HepG2 (cell line): ENCODE measurements around the gene SYP. TPM values are rescaled to one million over a fixed set of nuclear protein-coding genes. Genes with fewer than 3 reads are reported as not detected.

Source experiments
- ATAC-seq: fragments of 200-7000 bp; cut with Tn5 transposase; 3 replicates; pipeline ENCODE4 v1.9.1; 2020; ENCODE audit warnings: mild to moderate bottlenecking, moderate library complexity
- BruUV-seq: library from RNA; stranded (reverse); fragments of 400-500 nt; replicated peaks from 2 replicates; lab custom pipeline; 2021; lab: Mats Ljungman, UMichigan
- CTCF ChIA-PET: fragments of 300-600 bp; formaldehyde crosslinking; extraction: SDS; loops from one replicate; lab custom pipeline; 2021; ENCODE audit warnings: low total read pairs, inconsistent platforms, low intra/inter-chr PET ratio; lab: Yijun Ruan, JAX
- POLR2A ChIA-PET: fragments of 350-600 bp; sonication (Branson Sonifier 250); formaldehyde crosslinking; loops from one replicate; lab custom pipeline; 2020; ENCODE audit warnings: antibody characterized with exemption, inconsistent platforms; lab: Yijun Ruan, JAX
- DNase-seq: peaks from one replicate; pipeline ENCODE4 v3.0.0-alpha.2; 2015; ENCODE audit warnings: low spot score
- FAIRE-seq: peaks from 3 replicates; lab custom pipeline; 2011; peaks lifted over from hg19 to GRCh38; lab: Jason Lieb, UNC
- H2AFZ ChIP-seq: one replicate; pipeline ENCODE4 v1.6.1; 2011; ENCODE audit warnings: low read length, inconsistent platforms
- H3K27ac ChIP-seq: fragments of 300-600 bp; 3 replicates; pipeline ENCODE4 v1.8.0; 2011; ENCODE audit warnings: mixed run types, mild to moderate bottlenecking, mixed read lengths, low read length, inconsistent platforms; ENCODE audit not compliant: insufficient read depth; ENCODE audit errors: extremely low read length
- H3K27me3 ChIP-seq, 2 experiments: fragments of 200-600 bp in 1 of 2; 2 replicates in 1 of 2; 3 replicates in 1 of 2; pipeline versions ENCODE4 v1.6.0 to v1.8.0; 2011; ENCODE audit warnings: low read length in 2 of 2, mild to moderate bottlenecking in 2 of 2, moderate library complexity in 2 of 2, inconsistent platforms in 1 of 2; ENCODE audit not compliant: insufficient read depth in 2 of 2, control insufficient read depth in 1 of 2
- H3K36me3 ChIP-seq, 2 experiments: fragments of 200-600 bp in 1 of 2; replicated peaks in 1 of 2; 2 replicates in 1 of 2; 3 replicates in 1 of 2; pipeline versions ENCODE4 v1.5.1 to v1.8.0; 2011; ENCODE audit warnings: low read length in 2 of 2, inconsistent platforms in 1 of 2; ENCODE audit not compliant: insufficient read depth in 2 of 2, control insufficient read depth in 1 of 2
- H3K4me1 ChIP-seq: 2 replicates; pipeline ENCODE4 v1.5.1; 2012; ENCODE audit warnings: low read length, inconsistent platforms; ENCODE audit not compliant: insufficient read depth
- H3K4me2 ChIP-seq: 2 replicates; pipeline ENCODE4 v1.6.0; 2011; ENCODE audit warnings: low read depth, low read length, inconsistent platforms
- H3K4me3 ChIP-seq, 3 experiments: fragments of 200-600 bp in 1 of 3; sonication (generic), shearing (Covaris generic) in 1 of 3; replicated peaks in 1 of 3; 2 replicates each; pipeline ENCODE4 v1.5.1; 2011 to 2016; ENCODE audit warnings: low read length in 3 of 3, inconsistent platforms in 2 of 3, low read depth in 2 of 3, mild to moderate bottlenecking in 2 of 3, control low read depth in 1 of 3, mixed read lengths in 1 of 3; ENCODE audit not compliant: insufficient read depth in 1 of 3
- H3K79me2 ChIP-seq: one replicate; pipeline ENCODE4 v1.6.1; 2011; ENCODE audit warnings: low read length, inconsistent platforms; ENCODE audit not compliant: insufficient read depth
- H3K9ac ChIP-seq: 2 replicates; pipeline ENCODE4 v1.6.0; 2011; ENCODE audit warnings: mild to moderate bottlenecking, low read depth, low read length, inconsistent platforms; ENCODE audit not compliant: insufficient read depth
- H3K9me3 ChIP-seq: 2 replicates; pipeline ENCODE4 v1.5.1; 2012; ENCODE audit warnings: mild to moderate bottlenecking, low read length
- H4K20me1 ChIP-seq: 2 replicates; pipeline ENCODE4 v1.6.0; 2011; ENCODE audit warnings: inconsistent platforms, mild to moderate bottlenecking, low read length, moderate library complexity; ENCODE audit not compliant: insufficient read depth
- HHEX ChIP-seq: IDR thresholded peaks from 2 replicates; pipeline ENCODE4 v1.6.1; 2016; ENCODE audit warnings: control low read depth
- JUN ChIP-seq: sonication (generic); formaldehyde crosslinking; IDR thresholded peaks from 2 replicates; pipeline ENCODE4 v1.4.0; 2020; ENCODE audit warnings: mild to moderate bottlenecking, missing genetic modification reagents
- MIER2 ChIP-seq: IDR thresholded peaks from 2 replicates; pipeline ENCODE4 v1.6.1; 2016; ENCODE audit warnings: missing biosample characterization, missing genetic modification reagents
- PRMT3 ChIP-seq: sonication (generic); formaldehyde crosslinking; IDR thresholded peaks from 2 replicates; pipeline ENCODE4 v1.8.1; 2022; ENCODE audit warnings: low read depth, mild to moderate bottlenecking, moderate library complexity, missing genetic modification reagents, borderline replicate concordance
- RXRB ChIP-seq: IDR thresholded peaks from 2 replicates; pipeline ENCODE4 v1.6.1; 2016; ENCODE audit warnings: borderline replicate concordance, missing genetic modification reagents, missing compliant biosample characterization
- TRAFD1 ChIP-seq: sonication (generic); formaldehyde crosslinking; IDR thresholded peaks from 2 replicates; pipeline ENCODE4 v1.5.1; 2020; ENCODE audit warnings: missing genetic modification reagents, mild to moderate bottlenecking, borderline replicate concordance
- ZBTB33 ChIP-seq: sonication (generic); formaldehyde crosslinking; IDR thresholded peaks from 2 replicates; pipeline ENCODE4 v1.4.0; 2020; ENCODE audit warnings: missing genetic modification reagents
- ZFY ChIP-seq: sonication (generic); formaldehyde crosslinking; IDR thresholded peaks from 2 replicates; pipeline ENCODE4 v1.4.0; 2020; ENCODE audit warnings: missing genetic modification reagents
- ZIK1 ChIP-seq: sonication (generic); formaldehyde crosslinking; IDR thresholded peaks from 2 replicates; pipeline ENCODE4 v1.5.0; 2020; ENCODE audit warnings: mild to moderate bottlenecking, low read depth, missing genetic modification reagents, borderline replicate concordance
- ZNF136 ChIP-seq: sonication (generic); formaldehyde crosslinking; IDR thresholded peaks from 2 replicates; pipeline ENCODE4 v1.8.1; 2022; ENCODE audit warnings: low read depth, mild to moderate bottlenecking, moderate library complexity, missing genetic modification reagents
- ZNF18 ChIP-seq: sonication (generic); formaldehyde crosslinking; IDR thresholded peaks from 2 replicates; pipeline ENCODE4 v1.8.0; 2022; ENCODE audit warnings: mild to moderate bottlenecking, missing genetic modification reagents; ENCODE audit not compliant: insufficient replicate concordance
- ZNF577 ChIP-seq: sonication (generic); formaldehyde crosslinking; IDR thresholded peaks from 2 replicates; pipeline ENCODE4 v1.4.0; 2020; ENCODE audit warnings: mild to moderate bottlenecking, low read depth, missing genetic modification reagents, borderline replicate concordance
- ZSCAN22 ChIP-seq: sonication (generic); formaldehyde crosslinking; IDR thresholded peaks from 2 replicates; pipeline ENCODE4 v1.4.0; 2020; ENCODE audit warnings: mild to moderate bottlenecking, missing genetic modification reagents
- WGBS: methylation state at CpG from one replicate; pipeline ENCODE4 v1.1.6; 2017; ENCODE audit warnings: low lambda C conversion rate; 5-methylcytosine and 5-hydroxymethylcytosine counted together
- in situ Hi-C: cut with HindIII; loops from 2 replicates; pipeline ENCODE4 v1.10.0; 2017; ENCODE audit warnings: low pct_unique_long_range_greater_than_20kb; ENCODE audit not compliant: extremely low pct_ligation_motif_present
- intact Hi-C: fragments of 100-400 bp; cut with micrococcal nuclease; formaldehyde crosslinking; loops from one replicate; pipeline ENCODE4 v1.10.0; 2022; ENCODE audit not compliant: unreplicated experiment
- polyA plus RNA-seq, 8 experiments: library from polyadenylated mRNA; depleted of rRNA in 3 of 8; stranded (reverse) in 7 of 8; unstranded in 1 of 8; fragments of >200 nt; fragmentation: Illumina TruSeq in 4 of 8; extraction: Trizol in 4 of 8; gene quantifications; 2 replicates each; pipeline versions ENCODE4 v1.2.1 to v1.2.3, GENCODE V29; 2011 to 2016; ENCODE audit warnings: low read depth in 4 of 8, missing spikeins in 1 of 8, mixed read lengths in 1 of 8; ENCODE audit not compliant: insufficient read depth in 1 of 8
- total RNA-seq, 5 experiments: library from RNA; depleted of rRNA; stranded (reverse); fragments of >200 nt; fragmentation: Illumina TruSeq; extraction: Trizol; gene quantifications; 2 replicates each; pipeline ENCODE4 v1.2.3, GENCODE V29; 2016; ENCODE audit warnings: low read depth in 1 of 5

SYP gene
- total and polyA plus RNA-seq, 2 of the 13 experiments (the other 11 are each of a cell fraction or from before 2014, with no cell fraction given): 2.0 to 2.5 TPM

- Histone ChIP-seq H3K4me3 (peak within 1 kb of the TSS in 2 of 3 experiments; percentile 28 to 65; a peak in 2 of 6 replicates), H3K9ac (peak within 1 kb of the TSS; percentile 67; the same call in 1 of the 2 replicates), H3K9me3 (no peaks in the 10 kb centered on the region), H4K20me1 (no peaks in the 10 kb centered on the region), H3K27me3 (no peaks in the 10 kb centered on the region), H3K36me3 (no peaks in the 10 kb centered on the region), H3K4me1 (peaks cover 22% of the 10 kb centered on the region; the same call in 1 of the 2 replicates), H2AFZ (no peak within 1 kb of the TSS), H3K27ac (no peak within 1 kb of the TSS), H3K4me2 (peak within 1 kb of the TSS; percentile 57), H3K79me2 (no peaks in the 10 kb centered on the region)
- intact Hi-C loops (loop anchor here (5.0 kb wide), 1 partner anchor 40 kb away; the partner anchor contains the start of gene GPKOW), in situ Hi-C loops (loop anchor here (5.0 kb wide), 1 partner anchor 40 kb away; the partner anchor contains the start of gene GPKOW)
- TF ChIP-seq ZNF577: no peak
- peak; percentile 92 for TF ChIP-seq ZBTB33
- no TSS peak for BruUV-seq
- no peak for FAIRE-seq
- no peak for ATAC-seq
- CTCF ChIA-PET: no interaction called here
- WGBS: 100% methylated on average over 2 of the region's 28 CpGs
- no peak for DNase-seq
- POLR2A ChIA-PET: no interaction called here
Observed at GRCh38 chrX:49162620-49163019, 37.4 kb downstream of the SYP start, which contains the start of gene MAGIX. Gene MAGIX, plus strand, starts transcription at chrX:49162758. Its CDS starts 132 bp downstream, at chrX:49162890.

GRCh38 chrX:49161632-49162031 is 38.4 kb downstream of the SYP start:
- Histone ChIP-seq H3K9me3 (no peaks in the 10 kb centered on the region), H3K27me3 (no peaks in the 10 kb centered on the region), H3K4me1 (peaks cover 18% of the 10 kb centered on the region; the same call in 1 of the 2 replicates), H3K9ac (no peak overlapping the region), H3K4me2 (no peak overlapping the region), H3K27ac (no peak overlapping the region), H3K36me3 (no peaks in the 10 kb centered on the region), H4K20me1 (no peaks in the 10 kb centered on the region), H2AFZ (no peak overlapping the region), H3K4me3 (no peak overlapping the region), H3K79me2 (no peaks in the 10 kb centered on the region)
- 81% methylated on average over 5 of the region's 5 CpGs for WGBS
- in situ Hi-C loops: loop anchor here (5.0 kb wide), 1 partner anchor 39 kb away; the partner anchor contains the start of gene GPKOW
- ChIA-PET CTCF (no interaction called here), POLR2A (no interaction called here)
- ATAC-seq: no peak
- BruUV-seq: no TSS peak
- DNase-seq: no peak
- FAIRE-seq: no peak
- intact Hi-C loops: loop anchor here (5.0 kb wide), 1 partner anchor 39 kb away; the partner anchor contains the start of gene GPKOW
- no peak for TF ChIP-seq TRAFD1 (CRISPR knock-in tag)
- TF ChIP-seq HHEX (CRISPR knock-in tag): no peak
- TF ChIP-seq ZSCAN22: no peak
- TF ChIP-seq JUN (CRISPR knock-in tag): no peak
- TF ChIP-seq ZNF136 (CRISPR knock-in tag): no peak
- TF ChIP-seq ZNF18 (CRISPR knock-in tag): no peak
- no peak for TF ChIP-seq PRMT3 (CRISPR knock-in tag)
- TF ChIP-seq ZFY (CRISPR knock-in tag): no peak
- no peak for TF ChIP-seq MIER2 (CRISPR knock-in tag)
- TF ChIP-seq RXRB: no peak
- no peak for TF ChIP-seq ZIK1 (CRISPR knock-in tag)
